HG03095 (cell line): Measurements from ENCODE around the gene PLEKHJ1.

ENCODE experiments used
- ATAC-seq: cut with Tn5 transposase; IDR thresholded peaks from one replicate; pipeline ENCODE4 v1.9.1; 2021; ENCODE audit warnings: moderate library complexity; ENCODE audit not compliant: unreplicated experiment

PLEKHJ1 gene

DNA sequence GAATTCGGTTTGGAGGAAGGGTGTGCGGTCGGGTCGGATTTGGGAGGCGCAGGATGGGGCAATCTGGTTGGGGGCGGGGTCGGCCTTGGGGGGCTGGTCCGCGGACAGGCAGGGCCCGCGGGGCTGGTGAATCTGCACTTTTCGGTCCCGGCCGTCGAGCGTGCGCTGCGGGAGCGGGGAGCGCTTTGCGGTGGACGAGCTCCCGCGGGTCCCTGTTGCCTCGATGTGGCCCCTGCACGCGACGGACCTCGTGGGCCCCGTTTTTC, 34.0 kb upstream of the PLEKHJ1 start:
- ATAC-seq: no peak

DNA sequence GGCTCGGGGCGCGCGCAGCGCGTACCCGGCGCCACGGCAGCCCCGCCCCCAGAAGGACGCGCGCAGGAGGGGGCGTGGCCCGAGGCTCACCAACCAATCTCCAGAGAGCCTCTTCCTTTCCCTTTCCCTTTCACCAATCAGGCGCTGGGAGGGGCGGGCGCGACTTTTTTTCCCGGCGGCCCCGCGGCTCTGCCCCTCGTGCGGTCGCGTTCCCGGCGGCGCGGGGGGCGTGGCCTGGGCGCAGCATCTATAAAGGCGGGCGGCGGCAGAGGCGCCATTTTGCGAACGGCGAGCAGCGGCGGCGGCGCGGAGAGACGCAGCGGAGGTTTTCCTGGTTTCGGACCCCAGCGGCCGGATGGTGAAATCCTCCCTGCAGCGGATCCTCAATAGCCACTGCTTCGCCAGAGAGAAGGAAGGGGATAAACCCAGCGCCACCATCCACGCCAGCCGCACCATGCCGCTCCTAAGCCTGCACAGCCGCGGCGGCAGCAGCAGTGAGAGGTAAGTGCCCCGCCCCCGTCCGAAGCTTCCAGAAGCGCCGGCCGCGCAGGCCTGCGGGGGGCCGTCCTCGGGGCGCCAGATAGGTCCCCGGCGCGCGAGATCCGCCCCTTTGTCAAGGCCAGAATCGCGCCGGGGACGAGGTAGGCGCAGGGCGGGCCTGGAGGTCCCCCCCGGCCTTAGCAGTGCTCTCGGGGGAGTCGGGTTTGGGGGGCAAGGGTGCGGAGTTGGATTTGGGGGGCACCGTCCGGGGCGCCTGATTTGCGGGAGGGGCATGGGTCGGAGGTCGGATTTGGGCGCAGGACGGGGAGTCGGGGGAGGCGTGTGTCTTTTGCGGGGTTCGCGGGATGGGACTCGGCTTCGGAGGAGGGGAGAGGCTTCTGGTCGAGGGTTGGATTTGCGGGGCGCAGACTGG, 33.4 kb upstream of the PLEKHJ1 start:
- ATAC-seq: peak; percentile 34

DNA sequence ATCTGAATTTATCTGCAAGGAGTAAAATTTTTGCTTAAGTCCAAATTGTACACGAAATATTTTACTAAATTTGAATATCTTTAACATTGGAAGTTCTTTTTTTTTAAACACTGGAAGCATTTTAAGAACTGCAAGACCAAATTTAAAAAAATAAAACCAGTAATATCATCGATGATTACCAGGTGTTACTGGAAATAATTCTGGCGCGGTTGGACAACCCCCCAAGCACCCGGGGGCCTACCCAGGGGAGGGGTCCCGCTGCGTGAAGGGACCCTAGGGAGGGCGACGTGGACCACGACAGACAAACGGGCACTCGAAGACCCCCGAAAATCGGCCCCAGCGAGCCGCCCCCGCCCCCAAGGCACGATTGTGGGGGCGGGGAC, 32.7 kb upstream of the PLEKHJ1 start:
- ATAC-seq: no peak

- ATAC-seq: no peak
These were observed 32.3 kb upstream of the PLEKHJ1 start for GRCh38 chr19:2268480-2268830.

GRCh38 chr19:2266183-2266993, 30.3 kb upstream of the PLEKHJ1 start:
- ATAC-seq: no peak

DNA sequence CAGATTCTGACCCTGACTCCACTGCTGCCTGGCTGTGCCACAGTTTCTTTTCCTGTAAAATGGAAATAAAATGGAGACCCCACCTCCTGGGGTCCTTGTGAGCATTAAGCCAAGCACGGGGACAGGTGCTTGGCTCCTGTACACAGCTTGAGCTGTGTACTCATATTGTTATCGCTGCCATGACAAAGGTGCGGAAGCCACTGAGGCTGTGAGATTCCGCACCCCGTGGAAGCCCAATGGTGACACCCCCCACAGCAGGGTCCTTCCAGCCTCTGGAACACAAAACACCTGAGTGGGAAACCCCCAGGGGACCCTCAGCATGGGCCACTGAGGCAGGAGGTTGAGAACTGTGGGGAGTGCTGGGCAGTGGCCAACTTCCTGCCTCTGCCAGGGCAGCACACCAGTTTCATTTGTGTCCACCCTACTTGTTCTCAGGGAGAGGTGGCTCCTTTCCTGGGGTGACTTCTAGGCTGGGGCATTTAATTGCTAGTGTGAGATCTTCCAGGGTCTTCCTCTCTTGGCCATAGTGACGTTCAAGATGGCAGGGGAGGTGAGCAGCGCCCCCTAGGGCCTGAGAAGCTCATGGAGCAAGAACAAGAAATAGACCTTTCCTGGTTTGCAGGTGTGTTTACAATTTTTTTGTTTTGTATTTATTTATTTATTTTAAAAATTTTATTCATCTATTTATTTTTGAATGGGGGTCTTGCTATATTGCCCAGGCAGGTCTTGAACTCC, 25.5 kb upstream of the PLEKHJ1 start:
- ATAC-seq: no peak

GRCh38 chr19:2260341-2260805, 24.2 kb upstream of the PLEKHJ1 start:
- no peak for ATAC-seq

DNA sequence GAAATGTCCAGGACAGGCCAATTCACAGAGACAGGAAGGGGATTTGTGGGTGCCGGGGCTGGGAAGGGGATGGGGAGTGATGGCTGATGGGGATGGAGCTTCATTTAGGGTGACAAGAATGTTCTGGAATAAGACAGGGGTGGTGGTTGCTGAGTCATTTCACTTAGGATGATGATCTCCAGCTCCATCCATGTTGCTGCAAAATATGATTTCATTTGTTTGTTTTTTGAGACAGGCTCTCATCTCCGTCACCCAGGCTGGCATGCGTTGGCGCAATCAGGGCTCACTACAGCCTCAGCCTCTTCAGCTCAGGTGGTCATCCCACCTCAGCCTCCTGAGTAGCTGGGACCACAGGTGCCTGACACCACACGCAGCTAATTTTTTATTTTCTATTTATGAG, 23.2 kb upstream of the PLEKHJ1 start:
- no peak for ATAC-seq

DNA sequence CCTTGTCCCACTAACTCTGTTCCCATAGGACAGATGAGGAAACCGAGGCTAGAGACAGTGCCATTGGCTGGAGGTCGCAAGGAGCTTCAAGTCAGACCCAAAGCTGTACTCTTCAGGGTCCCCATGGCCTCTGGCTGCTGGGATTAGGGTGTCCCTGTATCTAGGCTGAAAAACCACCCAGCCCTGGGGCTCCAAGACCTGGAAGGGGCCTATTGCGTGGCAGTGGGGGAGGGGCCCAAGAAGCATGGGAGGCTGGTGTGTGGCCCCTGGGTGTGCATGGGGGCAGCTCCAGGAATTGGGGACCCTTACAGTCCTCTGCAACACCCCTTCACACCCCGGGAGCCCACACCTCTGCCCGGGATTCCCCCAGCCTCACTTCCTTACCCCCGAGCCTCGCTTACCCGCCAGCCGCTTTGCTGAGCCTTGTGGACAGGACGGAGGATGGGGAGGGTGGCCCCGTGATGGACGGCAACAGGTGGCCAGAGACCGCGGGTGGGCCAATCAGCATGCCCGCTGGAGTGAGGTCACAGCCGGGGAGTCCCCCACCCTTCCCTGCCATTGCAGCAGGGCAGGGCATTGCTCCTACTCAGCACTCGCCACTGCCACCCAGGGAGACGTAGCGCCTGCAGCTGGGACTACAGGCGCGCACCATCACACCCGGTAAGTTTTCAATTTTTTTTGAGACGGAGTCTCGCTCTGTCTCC, 20.0 kb upstream of the PLEKHJ1 start, which contains the start of gene JSRP1:
JSRP1 (minus strand) TSS at position 436 of the 704 bp plus-strand sequence. CDS start 1,103 bp downstream, outside the sequence.
- no peak for ATAC-seq

DNA sequence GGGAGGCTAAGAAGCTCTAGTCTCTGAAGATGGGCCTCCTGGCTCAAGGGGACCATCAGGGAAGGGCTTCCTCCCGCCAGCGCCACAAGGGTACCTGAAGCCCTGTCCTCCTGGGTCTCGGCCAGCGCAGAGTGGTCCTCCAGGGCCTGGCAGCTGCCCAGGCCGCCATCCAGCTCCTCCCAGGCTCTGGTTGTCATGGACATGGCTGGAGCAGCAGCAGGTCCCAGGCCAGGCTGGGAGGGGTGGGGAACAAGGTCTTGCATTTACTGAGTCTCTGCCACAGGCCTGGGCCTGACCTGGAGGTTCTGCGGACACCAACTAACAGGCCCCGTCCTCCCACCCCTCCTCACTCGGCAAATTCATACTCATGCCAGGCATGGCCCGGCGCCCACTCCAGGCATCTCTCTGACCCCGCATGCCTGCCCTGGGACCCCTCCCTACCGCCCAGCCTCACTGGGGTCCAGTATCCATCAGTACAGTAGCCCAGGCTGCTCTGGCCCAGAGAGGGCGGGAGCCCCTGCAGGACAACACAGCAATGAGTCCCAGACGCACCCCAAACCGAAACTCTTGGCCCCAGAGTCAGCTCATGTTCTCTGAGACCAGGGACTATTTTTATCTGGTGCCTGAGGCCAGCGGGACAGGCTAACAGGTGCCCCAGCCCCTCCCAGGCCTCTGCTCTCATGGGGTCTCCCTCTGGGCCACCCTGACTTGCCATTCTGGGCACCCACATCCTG, 19.1 kb upstream of the PLEKHJ1 start:
- ATAC-seq: no peak

- ATAC-seq: no peak
These were observed 18.1 kb upstream of the PLEKHJ1 start for GRCh38 chr19:2254064-2254872.

GRCh38 chr19:2253106-2254063, 17.3 kb upstream of the PLEKHJ1 start:
- no peak for ATAC-seq

DNA sequence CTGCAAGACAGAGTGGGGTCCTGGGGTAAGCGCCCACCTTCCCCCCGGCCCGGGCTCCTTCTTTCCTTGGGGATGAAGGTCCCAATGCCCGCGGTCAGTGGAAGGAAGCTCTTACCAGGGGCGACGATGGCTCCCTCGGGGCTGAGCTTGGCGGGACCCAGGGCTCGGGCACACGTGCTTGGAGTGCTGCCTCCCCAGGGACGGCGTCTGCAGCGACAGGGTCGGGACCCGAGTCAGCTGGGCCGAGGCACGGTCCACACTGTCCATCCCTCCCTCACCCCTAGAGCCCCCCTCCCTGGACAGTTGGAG, 16.6 kb upstream of the PLEKHJ1 start:
- ATAC-seq: no peak

- no peak for ATAC-seq
These were observed 16.1 kb upstream of the PLEKHJ1 start for GRCh38 chr19:2252055-2252796.

DNA sequence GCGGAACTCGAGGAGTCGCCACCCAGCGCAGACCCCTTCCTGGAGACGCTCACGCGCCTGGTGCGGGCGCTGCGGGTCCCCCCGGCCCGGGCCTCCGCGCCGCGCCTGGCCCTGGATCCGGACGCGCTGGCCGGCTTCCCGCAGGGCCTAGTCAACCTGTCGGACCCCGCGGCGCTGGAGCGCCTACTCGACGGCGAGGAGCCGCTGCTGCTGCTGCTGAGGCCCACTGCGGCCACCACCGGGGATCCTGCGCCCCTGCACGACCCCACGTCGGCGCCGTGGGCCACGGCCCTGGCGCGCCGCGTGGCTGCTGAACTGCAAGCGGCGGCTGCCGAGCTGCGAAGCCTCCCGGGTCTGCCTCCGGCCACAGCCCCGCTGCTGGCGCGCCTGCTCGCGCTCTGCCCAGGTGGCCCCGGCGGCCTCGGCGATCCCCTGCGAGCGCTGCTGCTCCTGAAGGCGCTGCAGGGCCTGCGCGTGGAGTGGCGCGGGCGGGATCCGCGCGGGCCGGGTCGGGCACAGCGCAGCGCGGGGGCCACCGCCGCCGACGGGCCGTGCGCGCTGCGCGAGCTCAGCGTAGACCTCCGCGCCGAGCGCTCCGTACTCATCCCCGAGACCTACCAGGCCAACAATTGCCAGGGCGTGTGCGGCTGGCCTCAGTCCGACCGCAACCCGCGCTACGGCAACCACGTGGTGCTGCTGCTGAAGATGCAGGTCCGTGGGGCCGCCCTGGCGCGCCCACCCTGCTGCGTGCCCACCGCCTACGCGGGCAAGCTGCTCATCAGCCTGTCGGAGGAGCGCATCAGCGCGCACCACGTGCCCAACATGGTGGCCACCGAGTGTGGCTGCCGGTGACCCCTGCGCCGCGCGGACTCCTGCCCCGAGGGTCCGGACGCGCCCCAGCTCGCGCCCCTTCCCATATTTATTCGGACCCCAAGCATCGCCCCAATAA, 15.3 kb upstream of the PLEKHJ1 start:
- ATAC-seq: no peak

GRCh38 chr19:2250766-2251105, 14.6 kb upstream of the PLEKHJ1 start:
- no peak for ATAC-seq
